ENCODE measurements around the gene QPCT.

Gene QPCT

DNA sequence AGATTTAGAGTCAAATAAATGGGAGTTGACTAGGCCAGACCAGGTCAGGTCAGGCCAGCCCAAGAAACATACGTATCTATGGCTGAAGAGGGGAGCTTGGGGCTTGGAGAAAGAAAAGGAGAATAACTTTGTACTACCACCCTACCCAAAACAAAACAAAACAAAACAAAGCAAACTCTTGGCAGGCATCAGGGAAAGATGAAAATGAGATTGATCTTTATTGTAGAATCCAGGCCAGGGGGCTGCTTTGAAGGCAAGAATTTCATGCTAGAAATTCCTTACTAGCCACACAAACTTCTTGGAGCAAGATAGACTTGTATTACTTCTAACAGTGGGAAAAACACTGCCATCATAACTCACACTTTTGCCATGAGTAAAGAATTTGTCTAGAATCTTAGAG, 26.2 kb downstream of the QPCT start:
- no peaks in the 10 kb centered on the region for H3K36me3 ChIP-seq (ENCODE audit: low read depth)
- H3K27ac ChIP-seq (ENCODE audit: poor library complexity, severe bottlenecking): no peak overlapping the region
- H3K27me3 ChIP-seq (ENCODE audit: insufficient read depth, poor library complexity, severe bottlenecking): no peaks in the 10 kb centered on the region
- TF ChIP-seq, protein P1, sequence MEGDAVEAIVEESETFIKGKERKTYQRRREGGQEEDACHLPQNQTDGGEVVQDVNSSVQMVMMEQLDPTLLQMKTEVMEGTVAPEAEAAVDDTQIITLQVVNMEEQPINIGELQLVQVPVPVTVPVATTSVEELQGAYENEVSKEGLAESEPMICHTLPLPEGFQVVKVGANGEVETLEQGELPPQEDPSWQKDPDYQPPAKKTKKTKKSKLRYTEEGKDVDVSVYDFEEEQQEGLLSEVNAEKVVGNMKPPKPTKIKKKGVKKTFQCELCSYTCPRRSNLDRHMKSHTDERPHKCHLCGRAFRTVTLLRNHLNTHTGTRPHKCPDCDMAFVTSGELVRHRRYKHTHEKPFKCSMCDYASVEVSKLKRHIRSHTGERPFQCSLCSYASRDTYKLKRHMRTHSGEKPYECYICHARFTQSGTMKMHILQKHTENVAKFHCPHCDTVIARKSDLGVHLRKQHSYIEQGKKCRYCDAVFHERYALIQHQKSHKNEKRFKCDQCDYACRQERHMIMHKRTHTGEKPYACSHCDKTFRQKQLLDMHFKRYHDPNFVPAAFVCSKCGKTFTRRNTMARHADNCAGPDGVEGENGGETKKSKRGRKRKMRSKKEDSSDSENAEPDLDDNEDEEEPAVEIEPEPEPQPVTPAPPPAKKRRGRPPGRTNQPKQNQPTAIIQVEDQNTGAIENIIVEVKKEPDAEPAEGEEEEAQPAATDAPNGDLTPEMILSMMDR (IDR thresholded peaks at IDR 0.05; ENCODE audit: poor library complexity, severe bottlenecking): no peak
- DNase-seq (ENCODE audit: low spot score): no peak
- no peak for ATAC-seq (ENCODE audit: low read depth)
- H3K9me3 ChIP-seq (ENCODE audit: severe bottlenecking): no peaks in the 10 kb centered on the region
- no peaks in the 10 kb centered on the region for H3K4me1 ChIP-seq (ENCODE audit: insufficient read depth, poor library complexity, severe bottlenecking)
- no peak overlapping the region for H3K4me3 ChIP-seq (ENCODE audit: severe bottlenecking)

DNA sequence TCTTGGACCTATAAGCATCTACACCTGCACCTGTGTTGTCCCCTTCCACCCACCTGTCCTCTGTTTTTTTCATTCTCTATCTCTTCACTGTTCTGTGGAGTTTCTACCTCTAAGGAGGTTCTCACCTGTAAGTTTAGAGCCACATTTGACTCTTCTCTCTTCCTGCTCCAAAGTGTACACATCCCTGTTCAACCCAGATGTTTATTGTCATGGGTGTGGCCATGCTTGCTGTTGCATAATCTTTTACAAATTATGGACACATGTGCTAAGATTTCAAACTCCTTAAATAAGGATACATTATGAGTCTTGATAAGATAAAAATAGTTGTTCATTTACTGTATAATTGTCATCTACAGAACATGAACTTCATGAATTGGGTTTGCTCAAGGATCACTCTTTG, 27.6 kb downstream of the QPCT start:
- H3K27me3 ChIP-seq (ENCODE audit: insufficient read depth, poor library complexity, severe bottlenecking): no peaks in the 10 kb centered on the region
- H3K36me3 ChIP-seq (ENCODE audit: low read depth): no peaks in the 10 kb centered on the region
- H3K9me3 ChIP-seq (ENCODE audit: severe bottlenecking): no peaks in the 10 kb centered on the region
- TF ChIP-seq, protein P1 (IDR thresholded peaks at IDR 0.05; ENCODE audit: poor library complexity, severe bottlenecking): no peak
- no peak overlapping the region for H3K4me3 ChIP-seq (ENCODE audit: severe bottlenecking)
- no peak overlapping the region for H3K27ac ChIP-seq (ENCODE audit: poor library complexity, severe bottlenecking)
- peaks cover 6% of the 10 kb centered on the region for H3K4me1 ChIP-seq (ENCODE audit: insufficient read depth, poor library complexity, severe bottlenecking)
- DNase-seq (ENCODE audit: low spot score) (no peak), ATAC-seq (ENCODE audit: low read depth) (no peak)

DNA sequence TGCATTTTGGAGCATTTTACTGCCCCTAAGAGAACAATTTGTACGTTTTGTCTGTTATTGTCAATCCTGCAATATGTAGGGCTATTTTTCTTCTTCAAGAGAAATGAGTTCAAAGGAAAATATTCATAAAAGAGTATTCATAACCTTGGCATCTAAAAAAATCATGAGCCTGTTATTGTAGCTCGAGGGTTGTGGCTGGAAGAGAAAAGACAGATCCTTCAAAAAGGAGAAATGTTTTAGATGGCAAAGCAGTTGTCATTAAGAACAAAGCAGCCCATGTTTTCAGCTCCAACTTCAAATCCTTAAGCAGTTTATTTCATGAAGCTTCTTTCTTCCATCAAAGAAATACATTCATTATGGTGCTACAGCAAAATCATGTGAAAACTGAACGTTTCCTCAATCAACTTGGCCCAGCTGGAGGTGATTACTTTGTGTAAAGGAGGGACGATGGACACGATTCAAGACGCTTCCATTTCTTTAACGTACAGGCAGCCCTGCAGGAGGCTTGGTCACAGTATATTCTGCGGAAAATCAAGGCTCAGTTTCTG, 31.4 kb downstream of the QPCT start:
- no peaks in the 10 kb centered on the region for H3K9me3 ChIP-seq (ENCODE audit: severe bottlenecking)
- TF ChIP-seq, protein P1 (IDR thresholded peaks at IDR 0.05; ENCODE audit: poor library complexity, severe bottlenecking): no peak
- H3K27ac ChIP-seq (ENCODE audit: poor library complexity, severe bottlenecking): no peak overlapping the region
- no peaks in the 10 kb centered on the region for H3K27me3 ChIP-seq (ENCODE audit: insufficient read depth, poor library complexity, severe bottlenecking)
- no peak overlapping the region for H3K4me3 ChIP-seq (ENCODE audit: severe bottlenecking)
- DNase-seq (ENCODE audit: low spot score) (no peak), ATAC-seq (ENCODE audit: low read depth) (no peak)
- H3K4me1 ChIP-seq (ENCODE audit: insufficient read depth, poor library complexity, severe bottlenecking): peaks cover 22% of the 10 kb centered on the region
- H3K36me3 ChIP-seq (ENCODE audit: low read depth): no peaks in the 10 kb centered on the region

DNA sequence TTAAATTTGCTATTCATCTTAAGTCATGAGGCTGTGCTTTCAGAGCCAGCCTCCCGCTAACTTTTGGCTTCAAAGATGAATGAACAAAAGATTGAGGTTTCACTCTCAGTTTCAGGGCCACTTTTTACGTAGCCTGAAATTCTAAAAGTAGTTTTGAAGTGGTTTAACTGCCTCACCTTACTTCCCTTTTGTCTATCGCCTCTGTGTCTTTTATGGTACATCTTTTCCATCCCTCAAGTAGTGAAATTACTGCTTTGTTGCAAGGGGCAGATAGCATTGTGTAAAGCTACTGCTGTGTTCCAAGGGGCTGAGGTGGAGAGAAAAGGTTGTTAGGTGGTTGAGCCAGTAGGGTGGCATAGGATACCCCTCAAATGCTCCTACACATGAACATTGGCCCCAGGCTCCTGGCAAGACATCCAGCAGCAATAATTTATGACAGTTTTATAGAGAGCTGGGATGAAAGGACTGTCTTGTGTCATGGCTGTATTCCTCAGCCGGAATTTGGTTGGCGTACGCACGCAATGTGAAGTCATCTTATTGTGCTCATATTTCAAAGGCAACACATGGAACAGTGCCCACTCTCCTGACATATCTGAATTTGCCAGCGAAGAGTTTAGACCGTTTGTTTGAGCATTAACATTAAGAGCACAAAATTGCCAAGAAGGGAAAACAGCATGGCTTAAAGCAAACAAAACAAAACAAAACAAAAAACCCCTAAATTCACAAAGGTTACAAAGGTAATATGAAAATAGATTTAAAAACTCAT, 32.2 kb downstream of the QPCT start:
- H3K9me3 ChIP-seq (ENCODE audit: severe bottlenecking): no peaks in the 10 kb centered on the region
- peaks cover 22% of the 10 kb centered on the region for H3K4me1 ChIP-seq (ENCODE audit: insufficient read depth, poor library complexity, severe bottlenecking)
- ATAC-seq (ENCODE audit: low read depth) (peak; percentile 82), DNase-seq (ENCODE audit: low spot score) (no peak)
- no peak overlapping the region for H3K27ac ChIP-seq (ENCODE audit: poor library complexity, severe bottlenecking)
- H3K36me3 ChIP-seq (ENCODE audit: low read depth): no peaks in the 10 kb centered on the region
- H3K27me3 ChIP-seq (ENCODE audit: insufficient read depth, poor library complexity, severe bottlenecking): no peaks in the 10 kb centered on the region
- no peak overlapping the region for H3K4me3 ChIP-seq (ENCODE audit: severe bottlenecking)
- TF ChIP-seq, protein P1 (IDR thresholded peaks at IDR 0.05; ENCODE audit: poor library complexity, severe bottlenecking): no peak

DNA sequence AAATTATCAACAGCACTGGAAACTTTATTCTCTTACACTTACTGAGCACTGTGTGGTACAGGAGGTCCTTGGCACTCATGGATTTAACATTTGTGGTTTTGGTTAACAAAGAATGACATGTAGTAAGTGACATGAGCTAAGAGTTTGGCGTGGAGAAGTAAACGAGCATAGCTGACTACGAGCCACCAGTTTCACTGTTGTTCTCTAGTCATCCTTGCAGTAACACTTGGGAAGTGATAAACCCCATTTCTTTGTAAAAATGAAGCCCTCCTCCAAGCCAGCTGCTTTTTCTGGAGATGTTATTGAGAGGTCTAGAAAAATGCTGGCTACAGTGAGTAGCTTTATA, 32.7 kb downstream of the QPCT start:
- Histone ChIP-seq H3K27me3 (ENCODE audit: insufficient read depth, poor library complexity, severe bottlenecking) (no peaks in the 10 kb centered on the region), H3K9me3 (ENCODE audit: severe bottlenecking) (no peaks in the 10 kb centered on the region), H3K36me3 (ENCODE audit: low read depth) (no peaks in the 10 kb centered on the region), H3K4me1 (ENCODE audit: insufficient read depth, poor library complexity, severe bottlenecking) (peaks cover 22% of the 10 kb centered on the region), H3K4me3 (ENCODE audit: severe bottlenecking) (no peak overlapping the region), H3K27ac (ENCODE audit: poor library complexity, severe bottlenecking) (no peak overlapping the region)
- TF ChIP-seq, protein P1 (IDR thresholded peaks at IDR 0.05; ENCODE audit: poor library complexity, severe bottlenecking): no peak
- ATAC-seq (ENCODE audit: low read depth): no peak
- DNase-seq (ENCODE audit: low spot score): no peak

All from RWPE2 (cell line).